Nephron progenitor cell (in vitro differentiated cells): ENCODE results near the gene TDRKH.

ENCODE experiments used
- DNase-seq: peaks from one replicate; pipeline ENCODE4 v3.0.0; 2021
- H3K27ac Mint-ChIP-seq: 2 replicates; pipeline ENCODE4 v1.8.0; 2021; ENCODE audit warnings: mild to moderate bottlenecking, moderate library complexity, mixed read lengths
- H3K27me3 Mint-ChIP-seq: 2 replicates; pipeline ENCODE4 v1.8.0; 2021; ENCODE audit warnings: mild to moderate bottlenecking, low read depth, mixed read lengths; ENCODE audit not compliant: poor library complexity
- H3K36me3 Mint-ChIP-seq: 2 replicates; pipeline ENCODE4 v1.8.0; 2021; ENCODE audit warnings: low read depth, mixed read lengths
- H3K4me1 Mint-ChIP-seq: 2 replicates; pipeline ENCODE4 v1.8.0; 2021; ENCODE audit warnings: mixed read lengths
- H3K4me3 Mint-ChIP-seq: 2 replicates; pipeline ENCODE4 v1.8.0; 2021; ENCODE audit warnings: mild to moderate bottlenecking, moderate library complexity, mixed read lengths
- H3K9me3 Mint-ChIP-seq: 2 replicates; pipeline ENCODE4 v1.8.0; 2021; ENCODE audit warnings: mild to moderate bottlenecking, moderate library complexity, mixed read lengths
- CTCF ChIP-seq: fragments of 200-600 bp; sonication (generic); IDR thresholded peaks from 2 replicates; pipeline ENCODE4 v1.5.0; 2021; ENCODE audit warnings: antibody characterized with exemption

The TDRKH gene

GRCh38 chr1:151814971-151815545 is 24.8 kb upstream of the TDRKH start:
- no peaks in the 10 kb centered on the region for H3K36me3 Mint-ChIP-seq
- H3K4me1 Mint-ChIP-seq = peaks cover 14% of the 10 kb centered on the region
- H3K27ac Mint-ChIP-seq = no peak overlapping the region
- peaks cover 38% of the 10 kb centered on the region for H3K27me3 Mint-ChIP-seq
- no peaks in the 10 kb centered on the region for H3K9me3 Mint-ChIP-seq
- DNase-seq = no peak
- no peak overlapping the region for H3K4me3 Mint-ChIP-seq
- no peak for TF ChIP-seq CTCF

DNA sequence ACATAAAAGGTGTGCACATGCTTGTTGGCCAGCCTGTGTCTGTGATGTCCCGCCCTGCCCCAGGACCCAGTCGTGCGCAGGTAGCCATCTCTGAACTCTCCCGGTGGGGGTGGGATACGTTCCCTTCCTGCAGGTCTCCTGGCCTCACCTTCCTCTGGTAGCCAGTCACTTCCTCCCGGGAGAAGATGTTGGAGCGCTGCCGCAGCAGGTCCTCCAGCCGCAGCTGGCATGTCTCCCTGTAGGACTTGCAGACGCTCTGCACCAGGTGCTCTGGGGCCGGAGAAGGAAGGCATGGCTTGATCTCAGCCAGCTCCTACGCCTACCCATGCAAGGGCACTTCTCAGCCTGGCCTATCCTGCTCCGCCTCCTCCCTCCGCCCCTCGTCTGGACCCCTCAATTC is 24.1 kb upstream of the TDRKH start:
- H3K27ac Mint-ChIP-seq = no peak overlapping the region
- DNase-seq = no peak
- H3K4me3 Mint-ChIP-seq = no peak overlapping the region
- H3K36me3 Mint-ChIP-seq = no peaks in the 10 kb centered on the region
- peaks cover 32% of the 10 kb centered on the region for H3K27me3 Mint-ChIP-seq
- H3K4me1 Mint-ChIP-seq = peaks cover 20% of the 10 kb centered on the region
- H3K9me3 Mint-ChIP-seq = no peaks in the 10 kb centered on the region
- TF ChIP-seq CTCF = no peak

GRCh38 chr1:151813271-151813977 is 23.1 kb upstream of the TDRKH start:
- peaks cover 30% of the 10 kb centered on the region for H3K4me1 Mint-ChIP-seq
- H3K27ac Mint-ChIP-seq = no peak overlapping the region
- DNase-seq = no peak
- TF ChIP-seq CTCF = no peak
- no peaks in the 10 kb centered on the region for H3K36me3 Mint-ChIP-seq
- H3K27me3 Mint-ChIP-seq = peaks cover 29% of the 10 kb centered on the region
- no peak overlapping the region for H3K4me3 Mint-ChIP-seq
- H3K9me3 Mint-ChIP-seq = no peaks in the 10 kb centered on the region

- no peak for TF ChIP-seq CTCF
- no peak overlapping the region for H3K4me3 Mint-ChIP-seq
- H3K36me3 Mint-ChIP-seq = no peaks in the 10 kb centered on the region
- H3K27me3 Mint-ChIP-seq = peaks cover 34% of the 10 kb centered on the region
- H3K27ac Mint-ChIP-seq = no peak overlapping the region
- DNase-seq = no peak
- no peaks in the 10 kb centered on the region for H3K9me3 Mint-ChIP-seq
- peaks cover 27% of the 10 kb centered on the region for H3K4me1 Mint-ChIP-seq
These were observed 20.9 kb upstream of the TDRKH start for GRCh38 chr1:151811181-151811580.

DNA sequence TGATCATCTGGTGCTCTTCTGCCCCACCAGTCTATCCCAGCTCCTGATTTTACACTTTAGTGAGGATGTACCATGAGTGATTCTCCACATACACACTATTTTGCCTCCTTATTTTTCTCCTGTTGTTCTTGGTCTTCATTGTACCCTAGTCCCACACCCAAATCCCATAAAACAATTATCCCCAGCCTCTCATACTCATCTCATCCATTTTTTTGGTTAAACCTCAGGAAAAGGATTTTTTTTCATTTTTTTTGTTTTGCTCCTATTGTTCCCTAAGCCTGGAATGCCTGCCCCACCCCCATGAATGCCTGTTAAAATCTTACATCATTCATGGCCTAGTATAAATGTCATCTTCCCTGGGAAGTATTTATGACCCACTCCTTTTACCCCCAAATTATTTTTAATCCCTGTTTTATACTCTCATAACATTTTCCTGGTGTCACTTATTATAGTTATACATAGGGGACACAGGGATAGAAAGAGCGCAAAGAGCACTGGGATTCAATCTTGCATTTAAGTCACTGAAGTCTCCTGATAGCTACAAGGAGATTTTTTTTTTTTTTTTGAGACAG is 19.8 kb upstream of the TDRKH start:
- H3K27me3 Mint-ChIP-seq = peaks cover 45% of the 10 kb centered on the region
- no peak overlapping the region for H3K4me3 Mint-ChIP-seq
- no peak for DNase-seq
- TF ChIP-seq CTCF = no peak
- H3K27ac Mint-ChIP-seq = no peak overlapping the region
- no peaks in the 10 kb centered on the region for H3K36me3 Mint-ChIP-seq
- H3K9me3 Mint-ChIP-seq = no peaks in the 10 kb centered on the region
- peaks cover 27% of the 10 kb centered on the region for H3K4me1 Mint-ChIP-seq
